Sigmoid colon (tissue), 7 donors: ENCODE data around the gene P3H2. TPM values are rescaled to one million over a fixed set of nuclear protein-coding genes. Genes with fewer than 3 reads are reported as not detected.

Experiments used
- DNase-seq: peaks from one replicate; pipeline ENCODE4 v3.0.0-alpha.2; 2019
- H3K27ac ChIP-seq, 4 donors: fragments of 200-600 bp; sonication (generic); one replicate each; pipeline ENCODE4 v1.5.1; 2016 to 2019; ENCODE audit warnings: mild to moderate bottlenecking in 1 of 4
- H3K27me3 ChIP-seq, 3 donors: fragments of 200-600 bp; sonication (generic); one replicate each; pipeline ENCODE4 v1.5.1; 2019; ENCODE audit warnings: mild to moderate bottlenecking in 1 of 3
- H3K36me3 ChIP-seq, 4 donors: fragments of 200-600 bp; sonication (generic); one replicate each; pipeline ENCODE4 v1.5.1; 2016 to 2019
- H3K4me1 ChIP-seq, 4 donors: fragments of 200-600 bp; sonication (generic); one replicate each; pipeline ENCODE4 v1.5.1; 2017 to 2019
- H3K4me3 ChIP-seq, 4 donors: fragments of 200-600 bp; sonication (generic); one replicate each; pipeline ENCODE4 v1.5.1; 2017 to 2019; ENCODE audit warnings: mild to moderate bottlenecking in 2 of 4, moderate library complexity in 1 of 4
- H3K9me3 ChIP-seq, 4 donors: fragments of 200-600 bp in 3 of 4; sonication (generic) in 3 of 4; one replicate each; pipeline versions ENCODE4 v1.5.1 to v1.6.1; 2013 to 2019
- EP300 ChIP-seq, 4 donors: sonication (generic); formaldehyde crosslinking; IDR thresholded peaks; one replicate each; pipeline ENCODE4 v1.6.1; 2017; ENCODE audit warnings: antibody characterized with exemption in 4 of 4
- POLR2A ChIP-seq, 2 donors: fragments of 450-650 bp; IDR thresholded peaks; one replicate each; pipeline ENCODE4 v1.6.1; 2016; ENCODE audit warnings: antibody characterized with exemption in 2 of 2, mild to moderate bottlenecking in 2 of 2, moderate library complexity in 2 of 2
- POLR2AphosphoS5 ChIP-seq, 4 donors: sonication (generic); formaldehyde crosslinking; IDR thresholded peaks; one replicate each; pipeline ENCODE4 v1.6.1; 2017; ENCODE audit warnings: antibody characterized with exemption in 4 of 4
- WGBS, 2 donors: extraction: QIAGEN DNeasy Blood & Tissue Kit; methylation state at CpG; one replicate each; pipeline ENCODE4 v1.1.7; 2013; 5-methylcytosine and 5-hydroxymethylcytosine counted together
- intact Hi-C: fragments of 100-400 bp; cut with DNase I; formaldehyde crosslinking; loops from one replicate; pipeline ENCODE4 v1.15.1; 2023
- polyA plus RNA-seq, 3 donors: library from polyadenylated mRNA; stranded (reverse); fragments of 200-250 nt; gene quantifications; one replicate each; pipeline ENCODE4 v1.2.3, GENCODE V29; 2013
- total RNA-seq, 4 donors: library from RNA; depleted of rRNA; stranded (reverse); fragments of >200 nt; gene quantifications; one replicate each; pipeline ENCODE4 v1.1.0, GENCODE V29; 2016
- TF ChIP-seq, protein P1 (sequence below), 4 experiments: fragments of 450-650 bp in 3 of 4; fragments of 200-600 bp in 1 of 4; IDR thresholded peaks; one replicate each; pipeline ENCODE4 v1.5.1; 2016 to 2019; ENCODE audit warnings: antibody characterized with exemption in 4 of 4, mild to moderate bottlenecking in 3 of 4, moderate library complexity in 2 of 4
- donor health status: healthy with polysubstance abuse.
- donor health status: Bipolar disorder and iron deficiency.
- donor health status: healthy.

Gene P3H2
- total and polyA plus RNA-seq, 7 donors, result 1.8 to 41.7 (median 29.6) TPM

DNA sequence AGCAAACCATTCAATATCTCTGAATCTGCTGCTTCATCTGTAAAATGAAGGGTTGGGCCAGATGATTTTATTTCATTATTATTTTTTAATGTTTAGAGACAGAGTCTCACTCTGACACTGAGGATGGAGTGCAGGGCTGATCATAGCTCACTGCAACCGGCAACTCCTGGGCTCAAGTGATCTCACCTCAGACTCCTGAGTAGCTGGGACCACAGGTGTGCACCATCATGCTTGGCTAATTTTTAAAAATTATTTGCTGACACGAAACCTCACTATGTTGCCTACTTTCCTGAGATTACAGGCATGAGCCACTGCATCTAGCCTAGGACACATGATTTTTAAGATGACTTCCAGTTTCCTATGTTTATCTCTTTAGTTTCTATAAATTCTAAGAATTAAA, 105.8 kb downstream of the P3H2 start:
- WGBS, 2 donors, result 81 to 84% methylated on average over 2 of the region's 2 CpGs
- intact Hi-C loops, result loop anchor here (5.0 kb wide), 2 partner anchors 48 to 107 kb away; partner anchors contain the start of gene P3H2
- no peak for DNase-seq

DNA sequence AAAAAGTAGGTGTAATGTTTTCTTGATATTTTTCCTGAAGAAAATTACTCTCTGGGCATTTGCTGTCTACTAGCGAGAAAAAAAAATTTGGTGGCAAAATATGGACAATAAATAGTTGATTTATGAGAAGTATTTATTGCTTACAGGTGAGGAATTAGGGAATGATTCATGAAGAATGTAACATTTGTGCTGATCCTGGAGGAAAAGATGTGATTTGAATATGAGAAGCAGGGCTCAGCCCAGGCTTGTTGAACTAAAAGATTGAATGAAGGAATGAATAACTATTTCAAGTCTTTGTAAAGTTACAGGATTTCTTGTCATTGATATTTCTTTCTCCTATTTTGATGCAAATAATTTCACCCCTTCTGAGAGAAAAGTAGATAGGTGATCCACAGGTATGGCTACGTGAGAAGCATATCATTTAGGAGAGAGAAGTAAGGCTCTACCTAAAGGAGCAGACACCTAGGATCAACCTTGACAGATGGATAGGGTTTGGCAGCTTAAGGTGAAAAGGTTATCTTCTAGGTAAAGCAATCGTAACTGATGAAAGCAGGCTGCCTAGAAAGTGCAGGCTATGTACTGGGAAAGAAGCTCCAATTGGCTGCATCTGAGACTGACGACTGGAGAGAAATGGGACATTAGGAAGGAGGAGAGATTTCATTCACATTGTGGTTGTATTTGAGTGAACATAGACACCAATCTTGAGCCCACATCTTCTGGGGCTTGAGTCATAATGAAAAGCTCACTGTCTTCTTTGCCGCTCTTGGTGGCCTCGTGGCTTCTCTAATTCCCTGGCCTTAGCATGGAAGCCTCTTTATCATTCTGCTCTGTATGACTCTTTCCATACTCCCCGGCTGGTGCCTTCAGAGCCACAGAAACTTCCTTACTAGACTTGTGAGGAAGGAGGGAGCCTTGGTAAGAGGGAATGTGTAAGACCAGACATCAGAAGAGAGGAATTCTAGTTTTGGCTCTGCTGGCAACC, 106.5 kb downstream of the P3H2 start:
- H3K27ac ChIP-seq, result no peak overlapping the region

More for the DNA sequence above, 105.8 kb downstream of the P3H2 start:
- H3K4me3 ChIP-seq, result no peak overlapping the region
- TF ChIP-seq POLR2AphosphoS5 (IDR thresholded peaks at IDR 0.05) (no peak), POLR2A (IDR thresholded peaks at IDR 0.05) (no peak), EP300 (IDR thresholded peaks at IDR 0.05) (no peak)
- TF ChIP-seq, protein P1, sequence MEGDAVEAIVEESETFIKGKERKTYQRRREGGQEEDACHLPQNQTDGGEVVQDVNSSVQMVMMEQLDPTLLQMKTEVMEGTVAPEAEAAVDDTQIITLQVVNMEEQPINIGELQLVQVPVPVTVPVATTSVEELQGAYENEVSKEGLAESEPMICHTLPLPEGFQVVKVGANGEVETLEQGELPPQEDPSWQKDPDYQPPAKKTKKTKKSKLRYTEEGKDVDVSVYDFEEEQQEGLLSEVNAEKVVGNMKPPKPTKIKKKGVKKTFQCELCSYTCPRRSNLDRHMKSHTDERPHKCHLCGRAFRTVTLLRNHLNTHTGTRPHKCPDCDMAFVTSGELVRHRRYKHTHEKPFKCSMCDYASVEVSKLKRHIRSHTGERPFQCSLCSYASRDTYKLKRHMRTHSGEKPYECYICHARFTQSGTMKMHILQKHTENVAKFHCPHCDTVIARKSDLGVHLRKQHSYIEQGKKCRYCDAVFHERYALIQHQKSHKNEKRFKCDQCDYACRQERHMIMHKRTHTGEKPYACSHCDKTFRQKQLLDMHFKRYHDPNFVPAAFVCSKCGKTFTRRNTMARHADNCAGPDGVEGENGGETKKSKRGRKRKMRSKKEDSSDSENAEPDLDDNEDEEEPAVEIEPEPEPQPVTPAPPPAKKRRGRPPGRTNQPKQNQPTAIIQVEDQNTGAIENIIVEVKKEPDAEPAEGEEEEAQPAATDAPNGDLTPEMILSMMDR (IDR thresholded peaks at IDR 0.05), result no peak
- no peaks in the 10 kb centered on the region for H3K36me3 ChIP-seq
- H3K27me3 ChIP-seq, result no peaks in the 10 kb centered on the region
- H3K9me3 ChIP-seq, result no peaks in the 10 kb centered on the region
- no peak overlapping the region for H3K27ac ChIP-seq
- peaks cover 0 to 31% (median 15%) of the 10 kb centered on the region in 4 donors for H3K4me1 ChIP-seq

DNA sequence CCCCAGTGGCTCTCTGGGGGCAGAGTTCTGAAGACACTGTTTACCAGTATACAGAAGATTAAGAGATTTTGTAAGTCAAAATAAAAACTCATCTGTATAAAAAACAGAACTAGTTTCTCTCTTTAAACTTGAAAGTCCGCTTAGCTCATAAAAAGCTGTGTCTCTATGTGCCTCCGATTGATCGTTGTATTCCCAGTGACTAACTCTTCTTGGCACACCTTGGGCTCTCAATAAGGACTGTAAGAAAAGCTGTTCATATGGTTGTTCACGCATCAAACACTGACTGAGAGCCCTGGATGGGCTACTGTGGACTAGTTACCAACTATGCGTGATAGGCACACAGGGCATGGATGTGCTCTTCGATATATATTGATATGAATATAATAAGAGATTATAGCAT, 107.9 kb downstream of the P3H2 start:
- Histone ChIP-seq H3K36me3 (no peaks in the 10 kb centered on the region), H3K27me3 (no peaks in the 10 kb centered on the region), H3K4me1 (peaks cover 0 to 32% (median 19%) of the 10 kb centered on the region in 4 donors), H3K4me3 (no peak overlapping the region), H3K9me3 (no peaks in the 10 kb centered on the region), H3K27ac (peak overlapping the region in 2 of 4 donors; percentile 23 to 30)
- no peak for DNase-seq
- intact Hi-C loops, result no loop called here
- TF ChIP-seq EP300 (IDR thresholded peaks at IDR 0.05), result no peak
- TF ChIP-seq POLR2AphosphoS5 (IDR thresholded peaks at IDR 0.05), result no peak
- no peak for TF ChIP-seq POLR2A (IDR thresholded peaks at IDR 0.05)
- TF ChIP-seq, protein P1 (IDR thresholded peaks at IDR 0.05), result no peak
- 43 to 76% methylated on average over 6 of the region's 6 CpGs for WGBS, 2 donors

More for the DNA sequence above, 106.5 kb downstream of the P3H2 start:
- no peak for TF ChIP-seq POLR2A (IDR thresholded peaks at IDR 0.05)
- TF ChIP-seq POLR2AphosphoS5 (IDR thresholded peaks at IDR 0.05), result no peak
- TF ChIP-seq, protein P1 (IDR thresholded peaks at IDR 0.05), result no peak
- no peak for TF ChIP-seq EP300 (IDR thresholded peaks at IDR 0.05)
- Histone ChIP-seq H3K4me1 (peaks cover 0 to 30% (median 15%) of the 10 kb centered on the region in 4 donors), H3K27me3 (no peaks in the 10 kb centered on the region), H3K36me3 (no peaks in the 10 kb centered on the region), H3K4me3 (no peak overlapping the region), H3K9me3 (no peaks in the 10 kb centered on the region)
- WGBS, 2 donors, result 69 to 80% methylated on average over 7 of the region's 7 CpGs
- DNase-seq, result no peak
- intact Hi-C loops, result no loop called here

DNA sequence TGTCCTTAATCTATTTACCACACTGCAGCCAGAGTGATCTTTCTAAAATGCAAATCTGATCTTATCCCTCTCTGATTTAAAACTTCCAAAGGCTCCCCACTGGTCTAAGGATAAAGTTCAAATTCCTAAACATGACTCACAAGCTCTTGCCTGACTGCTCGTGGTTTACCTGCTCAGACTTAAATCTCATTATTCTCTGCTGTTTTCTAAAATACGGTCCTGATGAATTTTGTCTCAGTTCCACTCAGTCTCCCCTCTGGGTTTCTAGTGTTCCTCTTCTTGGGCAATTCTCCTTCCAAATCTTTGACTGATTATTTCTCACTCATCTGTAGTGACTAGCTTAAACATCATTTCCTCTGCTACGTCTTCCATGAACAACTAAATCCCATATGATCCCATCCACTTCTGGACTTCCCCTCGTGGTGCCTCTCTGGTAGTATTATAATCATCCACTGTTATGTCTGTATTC, 108.3 kb downstream of the P3H2 start:
- no peak overlapping the region for H3K4me3 ChIP-seq
- no peaks in the 10 kb centered on the region for H3K27me3 ChIP-seq
- no peak for TF ChIP-seq EP300 (IDR thresholded peaks at IDR 0.05)
- TF ChIP-seq, protein P1 (IDR thresholded peaks at IDR 0.05), result no peak
- no peak for TF ChIP-seq POLR2A (IDR thresholded peaks at IDR 0.05)
- TF ChIP-seq POLR2AphosphoS5 (IDR thresholded peaks at IDR 0.05), result no peak
- intact Hi-C loops, result no loop called here
- H3K36me3 ChIP-seq, result no peaks in the 10 kb centered on the region
- H3K9me3 ChIP-seq, result no peaks in the 10 kb centered on the region
- peaks cover 0 to 28% (median 18%) of the 10 kb centered on the region in 4 donors for H3K4me1 ChIP-seq
- WGBS, 2 donors, result 15 to 48% methylated on average over 4 of the region's 4 CpGs
- DNase-seq, result no peak
- peak overlapping the region in 2 of 4 donors; percentile 23 to 30 for H3K27ac ChIP-seq
